ENCODE data around the gene LRBA.

Gene LRBA

GRCh38 chr4:150354214-150354796 lies 660.8 kb downstream of the LRBA start:
- DNase-seq, result no peak

GRCh38 chr4:150348079-150348478 lies 667.0 kb downstream of the LRBA start:
- DNase-seq, result peak; percentile 8

GRCh38 chr4:150345207-150345744 lies 669.8 kb downstream of the LRBA start:
- DNase-seq, result no peak

- no peak for DNase-seq
These were observed 671.3 kb downstream of the LRBA start for GRCh38 chr4:150343796-150344195.

GRCh38 chr4:150342945-150343344 lies 672.1 kb downstream of the LRBA start:
- DNase-seq, result no peak

- DNase-seq, result no peak
These were observed 677.4 kb downstream of the LRBA start for GRCh38 chr4:150337734-150338133.

- no peak for DNase-seq
These were observed 678.2 kb downstream of the LRBA start for GRCh38 chr4:150336676-150337412.

- DNase-seq, result no peak
These were observed 682.1 kb downstream of the LRBA start for GRCh38 chr4:150332961-150333360.

GRCh38 chr4:150332086-150332485 lies 683.0 kb downstream of the LRBA start:
- DNase-seq, result no peak

GRCh38 chr4:150329373-150329772 lies 685.7 kb downstream of the LRBA start:
- no peak for DNase-seq

- no peak for DNase-seq
These were observed 686.6 kb downstream of the LRBA start for GRCh38 chr4:150328496-150328895.

GRCh38 chr4:150327262-150327780 lies 687.8 kb downstream of the LRBA start:
- DNase-seq, result no peak

- no peak for DNase-seq
These were observed 689.2 kb downstream of the LRBA start for GRCh38 chr4:150325872-150326271.

- DNase-seq, result no peak
These were observed 691.4 kb downstream of the LRBA start for GRCh38 chr4:150323406-150324325.

- DNase-seq, result no peak
These were observed 692.4 kb downstream of the LRBA start for GRCh38 chr4:150322646-150323045.

- no peak for DNase-seq
These were observed 694.0 kb downstream of the LRBA start for GRCh38 chr4:150321113-150321512.

- no peak for DNase-seq
These were observed 696.1 kb downstream of the LRBA start for GRCh38 chr4:150318971-150319370.

- no peak for DNase-seq
These were observed 696.6 kb downstream of the LRBA start for GRCh38 chr4:150318527-150318926.

GRCh38 chr4:150316332-150317205 lies 698.5 kb downstream of the LRBA start:
- no peak for DNase-seq

- DNase-seq, result no peak
These were observed 699.4 kb downstream of the LRBA start for GRCh38 chr4:150315691-150316090.

- DNase-seq, result no peak
These were observed 699.9 kb downstream of the LRBA start for GRCh38 chr4:150315175-150315574.

- no peak for DNase-seq
These were observed 701.1 kb downstream of the LRBA start for GRCh38 chr4:150314031-150314430.
